ENCODE data around the gene C10orf120. TPM values are rescaled to one million over a fixed set of nuclear protein-coding genes. Genes with fewer than 3 reads are reported as not detected.

The C10orf120 gene
- total RNA-seq, 1 donor from 2014 or later: not detected

DNA sequence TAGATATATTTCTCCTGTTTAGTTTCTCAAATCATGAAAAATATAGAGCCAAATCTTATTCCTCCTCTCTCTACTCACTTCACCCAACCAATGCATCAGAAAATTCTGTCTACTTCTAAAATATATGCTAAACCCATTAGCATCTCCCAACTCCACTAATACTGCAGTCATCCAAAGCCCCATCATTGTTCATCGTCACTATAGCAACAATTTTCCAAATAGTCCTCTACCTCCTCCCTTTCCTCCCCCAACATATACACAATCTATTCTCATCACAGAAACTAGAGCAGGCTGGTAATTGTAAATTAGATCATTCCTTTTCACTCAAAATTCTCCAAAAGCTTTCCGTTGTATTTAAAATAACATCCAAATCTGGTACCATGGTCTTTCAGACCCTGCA lies 38.4 kb upstream of the C10orf120 start:
- Histone ChIP-seq H3K9me3 (no peaks in the 10 kb centered on the region), H3K27me3 (no peaks in the 10 kb centered on the region), H3K4me3 (no peak overlapping the region), H3K4me1 (no peaks in the 10 kb centered on the region), H3K36me3 (no peaks in the 10 kb centered on the region), H3K27ac (no peak overlapping the region)
- DNase-seq (ENCODE audit: low spot score in 2 of 2): no peak
- intact Hi-C loops (cut with DNase I): no loop called here
- TF ChIP-seq CTCF (IDR thresholded peaks at IDR 0.05): no peak

DNA sequence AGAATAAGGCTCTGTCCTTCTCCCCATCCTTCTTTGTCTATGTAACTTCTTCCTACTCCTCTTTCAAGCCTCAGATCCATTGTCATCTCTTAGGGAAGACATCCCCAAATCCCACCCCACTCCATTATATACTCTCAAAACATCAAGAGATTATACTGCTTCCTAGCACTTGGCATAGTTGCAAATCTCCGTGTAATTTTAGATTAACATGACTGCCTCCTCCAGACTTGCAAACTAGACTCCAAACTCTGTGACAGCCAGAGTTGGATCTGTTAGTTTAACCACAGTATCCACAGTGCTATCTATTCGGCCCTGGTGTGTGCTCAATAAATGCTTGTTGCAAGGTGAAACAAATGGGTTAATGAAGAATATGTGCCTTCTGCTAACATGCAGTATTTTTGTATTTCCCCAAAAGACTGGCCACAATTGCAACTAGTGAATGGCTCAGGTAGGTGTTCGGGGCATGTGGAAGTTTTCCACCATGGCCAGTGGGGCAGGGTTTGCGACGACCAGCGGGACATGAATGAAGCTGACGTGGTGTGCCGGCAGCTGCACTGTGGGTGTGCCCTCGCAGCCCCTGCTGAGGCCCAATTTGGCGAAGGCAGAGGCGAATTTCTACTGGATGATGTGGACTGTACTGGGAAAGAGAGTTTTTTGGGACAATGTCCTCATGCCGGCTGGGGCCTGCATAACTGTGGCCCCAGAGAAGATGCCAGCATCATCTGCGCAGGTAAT lies 34.5 kb upstream of the C10orf120 start:
- Histone ChIP-seq H3K27me3 (no peaks in the 10 kb centered on the region), H3K9me3 (no peaks in the 10 kb centered on the region), H3K4me1 (no peaks in the 10 kb centered on the region), H3K27ac (no peak overlapping the region), H3K4me3 (no peak overlapping the region), H3K36me3 (no peaks in the 10 kb centered on the region)
- no peak for DNase-seq (ENCODE audit: low spot score in 2 of 2)
- no peak for TF ChIP-seq CTCF (IDR thresholded peaks at IDR 0.05)
- intact Hi-C loops (cut with DNase I): no loop called here

GRCh38 chr10:122733443-122733842 lies 33.8 kb upstream of the C10orf120 start:
- intact Hi-C loops (cut with DNase I): no loop called here
- H3K36me3 ChIP-seq: no peaks in the 10 kb centered on the region
- TF ChIP-seq CTCF (IDR thresholded peaks at IDR 0.05): no peak
- no peaks in the 10 kb centered on the region for H3K9me3 ChIP-seq
- H3K4me3 ChIP-seq: no peak overlapping the region
- no peak for DNase-seq (ENCODE audit: low spot score in 2 of 2)
- no peak overlapping the region for H3K27ac ChIP-seq
- no peaks in the 10 kb centered on the region for H3K4me1 ChIP-seq
- H3K27me3 ChIP-seq: no peaks in the 10 kb centered on the region

- intact Hi-C loops (cut with DNase I): no loop called here
These were observed 30.6 kb upstream of the C10orf120 start for GRCh38 chr10:122730238-122730637.

DNA sequence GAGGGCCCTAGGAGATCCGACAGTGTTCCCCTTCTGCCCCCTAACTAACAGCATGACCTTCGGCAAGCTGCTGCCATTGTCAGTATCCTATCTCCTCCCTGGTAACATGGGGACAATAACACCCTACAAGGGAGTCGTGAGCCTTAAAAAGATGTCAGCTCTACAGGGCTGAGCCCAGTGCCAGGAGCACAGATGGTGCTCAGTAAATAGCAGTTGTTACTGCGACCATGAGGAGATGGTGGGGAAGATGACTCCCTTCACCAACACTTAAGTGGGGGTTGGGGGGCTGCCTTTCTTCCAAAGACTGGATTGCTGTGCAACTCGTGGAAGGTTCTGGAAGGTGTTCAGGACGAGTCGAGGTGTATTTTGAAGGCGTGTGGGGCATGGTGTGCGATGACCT lies 29.5 kb upstream of the C10orf120 start:
- intact Hi-C loops (cut with DNase I): no loop called here

More at GRCh38 chr10:122730238-122730637, 30.6 kb upstream of the C10orf120 start:
- TF ChIP-seq CTCF (IDR thresholded peaks at IDR 0.05): no peak
- Histone ChIP-seq H3K9me3 (no peaks in the 10 kb centered on the region), H3K27me3 (no peaks in the 10 kb centered on the region), H3K4me3 (no peak overlapping the region), H3K4me1 (no peaks in the 10 kb centered on the region), H3K27ac (no peak overlapping the region), H3K36me3 (no peaks in the 10 kb centered on the region)
- DNase-seq (ENCODE audit: low spot score in 2 of 2): no peak

More for the DNA sequence above, 29.5 kb upstream of the C10orf120 start:
- DNase-seq (ENCODE audit: low spot score in 2 of 2): no peak
- no peaks in the 10 kb centered on the region for H3K36me3 ChIP-seq
- H3K27ac ChIP-seq: no peak overlapping the region
- H3K9me3 ChIP-seq: no peaks in the 10 kb centered on the region
- no peaks in the 10 kb centered on the region for H3K4me1 ChIP-seq
- H3K27me3 ChIP-seq: no peaks in the 10 kb centered on the region
- no peak overlapping the region for H3K4me3 ChIP-seq
- no peak for TF ChIP-seq CTCF (IDR thresholded peaks at IDR 0.05)
